Measurements from ENCODE around the gene RELT. TPM values are rescaled to one million over a fixed set of nuclear protein-coding genes. Genes with fewer than 3 reads are reported as not detected.

The RELT gene
- total and polyA plus RNA-seq, 2 of the 13 experiments (the other 11 are each of a cell fraction or from before 2014, with no cell fraction given): 2.5 to 4.7 TPM

DNA sequence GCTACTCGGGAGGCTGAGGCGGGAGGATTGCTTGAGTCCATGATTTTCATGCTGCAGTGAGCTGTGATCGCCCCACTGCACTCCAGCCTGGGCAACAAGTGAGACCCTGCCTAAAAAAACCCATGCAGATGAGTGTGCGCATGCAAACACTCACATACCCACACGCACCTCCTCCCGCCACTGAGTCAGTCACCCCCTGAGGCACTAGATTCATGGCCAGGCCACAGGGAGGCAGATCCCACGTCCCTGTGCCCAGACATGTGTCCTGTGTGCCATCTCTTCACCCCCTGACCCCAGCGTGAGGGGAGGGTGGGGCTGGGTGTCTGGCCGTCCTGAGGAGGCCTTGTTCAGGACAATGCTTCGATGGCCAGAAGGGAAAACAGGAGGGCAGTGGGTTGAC, 15.5 kb downstream of the RELT start:
- CTCF ChIA-PET (ENCODE audit: low intra/inter-chr PET ratio, low total read pairs): no interaction called here
- FAIRE-seq (no peak), DNase-seq (ENCODE audit: low spot score) (no peak), ATAC-seq (no peak)
- intact Hi-C loops (cut with micrococcal nuclease; ENCODE audit: unreplicated experiment): no loop called here
- POLR2A ChIA-PET: no interaction called here
- H2AFZ ChIP-seq (ENCODE audit: low read length): no peak overlapping the region
- peaks cover 9 to 15% of the 10 kb centered on the region in 2 experiments for H3K36me3 ChIP-seq (replicated peaks in 1 of 2; ENCODE audit: control insufficient read depth in 1 of 2, insufficient read depth in 2 of 2, low read length in 2 of 2)
- H3K27me3 ChIP-seq (ENCODE audit: control insufficient read depth in 1 of 2, insufficient read depth in 2 of 2, low read length in 2 of 2): no peaks in the 10 kb centered on the region
- H4K20me1 ChIP-seq (ENCODE audit: insufficient read depth, low read length): no peaks in the 10 kb centered on the region
- WGBS (ENCODE audit: low lambda C conversion rate): 91% methylated on average over 10 of the region's 10 CpGs
- no peak overlapping the region for H3K4me3 ChIP-seq (replicated peaks in 1 of 3; ENCODE audit: insufficient read depth in 1 of 3, low read depth in 2 of 3, low read length in 3 of 3)
- H3K27ac ChIP-seq (ENCODE audit: extremely low read length, insufficient read depth, low read length): no peak overlapping the region
- H3K4me2 ChIP-seq (ENCODE audit: low read depth, low read length): no peak overlapping the region
- no peaks in the 10 kb centered on the region for H3K79me2 ChIP-seq (ENCODE audit: insufficient read depth, low read length)
- BruUV-seq (replicated peaks): no TSS peak
- H3K9ac ChIP-seq (ENCODE audit: insufficient read depth, low read depth, low read length): no peak overlapping the region
- in situ Hi-C loops (cut with HindIII; ENCODE audit: extremely low pct_ligation_motif_present, low pct_unique_long_range_greater_than_20kb): loop anchor here (5.0 kb wide), 2 partner anchors 39 to 99 kb away; no protein-coding TSS in a partner anchor
- TF ChIP-seq CSRNP2 (CRISPR knock-in tag; conservative IDR thresholded peaks at IDR 0.05; ENCODE audit: low read depth) (no peak), SAP130 (CRISPR knock-in tag; IDR thresholded peaks at IDR 0.05; ENCODE audit: low read depth) (no peak), REL (CRISPR knock-in tag; conservative IDR thresholded peaks at IDR 0.05) (no peak), ELF4 (CRISPR knock-in tag; IDR thresholded peaks at IDR 0.05; ENCODE audit: borderline replicate concordance) (no peak), KDM5B (CRISPR knock-in tag; IDR thresholded peaks at IDR 0.05; ENCODE audit: borderline replicate concordance) (no peak), TEAD2 (CRISPR knock-in tag; IDR thresholded peaks at IDR 0.05) (no peak), GATAD1 (CRISPR knock-in tag; IDR thresholded peaks at IDR 0.05) (no peak), ZNF138 (CRISPR knock-in tag; IDR thresholded peaks at IDR 0.05; ENCODE audit: low read depth) (no peak), MXI1 (IDR thresholded peaks at IDR 0.05; ENCODE audit: borderline replicate concordance, low read depth, low read length) (no peak)
- H3K9me3 ChIP-seq (ENCODE audit: low read length): no peaks in the 10 kb centered on the region
- no peaks in the 10 kb centered on the region for H3K4me1 ChIP-seq (ENCODE audit: insufficient read depth, low read length)
